B cell (primary cell): ENCODE results near the gene DNAJB1. TPM values are rescaled to one million over a fixed set of nuclear protein-coding genes. Genes with fewer than 3 reads are reported as not detected.

Source experiments
- ATAC-seq: fragments of 200-7000 bp; cut with Tn5 transposase; one replicate; pipeline ENCODE4 v1.10.0; 2021; ENCODE audit warnings: low read depth, mild to moderate bottlenecking, moderate number of reproducible peaks, moderate library complexity
- CTCF ChIA-PET: fragments of 350-600 bp; sonication (Branson Sonifier 250); formaldehyde crosslinking; loops from one replicate; lab custom pipeline; 2021; ENCODE audit warnings: antibody characterized with exemption, inconsistent platforms; lab: Charles Lee
- POLR2A ChIA-PET: fragments of 350-600 bp; sonication (Branson Sonifier 250); formaldehyde crosslinking; loops from one replicate; lab custom pipeline; 2021; ENCODE audit warnings: antibody characterized with exemption; lab: Charles Lee
- DNase-seq: peaks from one replicate; pipeline ENCODE4 v3.0.0; 2013
- H2AFZ ChIP-seq: 2 replicates; pipeline ENCODE4 v1.6.1; 2012; ENCODE audit warnings: mild to moderate bottlenecking, low read depth, low read length; ENCODE audit not compliant: insufficient read depth, poor library complexity, severe bottlenecking
- H3K27ac ChIP-seq, 2 donors: 1 replicate in 1 of 2; 2 replicates in 1 of 2; pipeline ENCODE4 v1.5.1; 2012 to 2013; ENCODE audit warnings: low read length in 2 of 2, mild to moderate bottlenecking in 2 of 2, moderate library complexity in 1 of 2
- H3K27me3 ChIP-seq, 4 experiments: fragments of 200-600 bp in 1 of 4; sonication (generic) in 1 of 4; replicated peaks in 1 of 4; 1 replicate in 2 of 4; 2 replicates in 2 of 4; pipeline versions ENCODE4 v1.6.1 to v1.7.0; 2013 to 2016; ENCODE audit warnings: low read length in 3 of 4, mild to moderate bottlenecking in 2 of 4, mixed read lengths in 1 of 4, moderate library complexity in 1 of 4; ENCODE audit not compliant: insufficient read depth in 4 of 4, control insufficient read depth in 3 of 4; ENCODE audit errors: control extremely low read depth in 1 of 4
- H3K36me3 ChIP-seq, 2 experiments: replicated peaks in 1 of 2; 1 replicate in 1 of 2; 2 replicates in 1 of 2; pipeline versions ENCODE4 v1.6.1 to v1.7.1; 2013; ENCODE audit warnings: low read length in 1 of 2; ENCODE audit not compliant: insufficient read depth in 2 of 2, control insufficient read depth in 1 of 2; ENCODE audit errors: control extremely low read depth in 1 of 2, extremely low read depth in 1 of 2
- H3K4me1 ChIP-seq, 2 donors: fragments of 200-600 bp in 1 of 2; sonication (generic) in 1 of 2; 1 replicate in 1 of 2; 2 replicates in 1 of 2; pipeline versions ENCODE4 v1.5.1 to v1.6.1; 2013 to 2017; ENCODE audit warnings: low read length in 2 of 2; ENCODE audit not compliant: control insufficient read depth in 2 of 2, insufficient read depth in 2 of 2
- H3K4me2 ChIP-seq: replicated peaks from 2 replicates; pipeline ENCODE3; 2012; ENCODE audit warnings: mild to moderate bottlenecking, low read depth, low read length; ENCODE audit not compliant: poor library complexity, severe bottlenecking
- H3K4me3 ChIP-seq, 5 experiments: fragments of 200-600 bp in 1 of 5; sonication (generic) in 1 of 5; 1 replicate in 3 of 5; 2 replicates in 2 of 5; pipeline versions ENCODE4 v1.5.1 to v1.7.0; 2011 to 2016; ENCODE audit warnings: low read length in 4 of 5, mild to moderate bottlenecking in 4 of 5, low read depth in 2 of 5, control low read depth in 1 of 5, moderate library complexity in 1 of 5; ENCODE audit not compliant: insufficient read depth in 1 of 5; ENCODE audit errors: control extremely low read depth in 1 of 5, extremely low read depth in 1 of 5
- H3K79me2 ChIP-seq: fragments of 200-600 bp; sonication (generic); one replicate; pipeline ENCODE4 v1.6.0; 2016; ENCODE audit warnings: low read length; ENCODE audit not compliant: control insufficient read depth, insufficient read depth
- H3K9ac ChIP-seq: fragments of 200-600 bp; sonication (generic); 2 replicates; pipeline ENCODE4 v1.6.1; 2017; ENCODE audit warnings: mild to moderate bottlenecking, low read length, moderate library complexity
- H3K9me3 ChIP-seq, 3 donors: one replicate each; pipeline versions ENCODE4 v1.6.1 to v1.7.1; 2013; ENCODE audit warnings: low read length in 2 of 3; ENCODE audit not compliant: control insufficient read depth in 2 of 3, insufficient read depth in 1 of 3; ENCODE audit errors: control extremely low read depth in 1 of 3
- H4K20me1 ChIP-seq: 2 replicates; pipeline ENCODE4 v1.6.0; 2012; ENCODE audit warnings: mild to moderate bottlenecking, low read length; ENCODE audit not compliant: insufficient read depth, control insufficient read depth, poor library complexity, severe bottlenecking
- H3K27ac Mint-ChIP-seq: one replicate; pipeline ENCODE4 v1.8.0; 2021; ENCODE audit warnings: mixed read lengths
- H3K27me3 Mint-ChIP-seq: one replicate; pipeline ENCODE4 v1.8.0; 2021; ENCODE audit warnings: mixed read lengths
- H3K4me1 Mint-ChIP-seq: one replicate; pipeline ENCODE4 v1.8.0; 2021; ENCODE audit warnings: mixed read lengths
- H3K4me3 Mint-ChIP-seq: one replicate; pipeline ENCODE4 v1.8.0; 2021; ENCODE audit warnings: mixed read lengths
- H3K9me3 Mint-ChIP-seq: one replicate; pipeline ENCODE4 v1.8.0; 2022; ENCODE audit warnings: mixed read lengths; ENCODE audit not compliant: insufficient read depth
- CTCF ChIP-seq: fragments of 200-600 bp; IDR thresholded peaks from one replicate; pipeline ENCODE4 v1.8.0; 2022; ENCODE audit warnings: antibody characterized with exemption, mild to moderate bottlenecking
- EZH2 ChIP-seq: IDR thresholded peaks from 2 replicates; pipeline ENCODE4 v1.6.1; 2012; ENCODE audit warnings: borderline replicate concordance, low read depth, mild to moderate bottlenecking, moderate library complexity, low read length; ENCODE audit not compliant: insufficient read depth, poor library complexity, severe bottlenecking
- WGBS: methylation state at CpG from one replicate; pipeline ENCODE4 v1.1.5; 2013; ENCODE audit warnings: missing lambda C conversion rate; ENCODE audit not compliant: insufficient coverage; 5-methylcytosine and 5-hydroxymethylcytosine counted together
- intact Hi-C: fragments of 100-400 bp; cut with micrococcal nuclease; formaldehyde crosslinking; loops from one replicate; pipeline ENCODE4 v1.10.0; 2022
- polyA plus RNA-seq: library from polyadenylated mRNA; depleted of rRNA; stranded (reverse); fragments of >200 nt; gene quantifications from 2 replicates; pipeline ENCODE4 v1.2.3, GENCODE V29; 2012
- total RNA-seq, 2 donors: library from RNA; stranded (reverse); fragments of 120-200 nt in 1 of 2; gene quantifications; 1 replicate in 1 of 2; 2 replicates in 1 of 2; pipeline versions ENCODE4 v1.2.3 to v1.2.4, GENCODE V29; 2013 to 2022

The DNAJB1 gene
- total and polyA plus RNA-seq, 2 donors (not counting 1 experiment from before 2014, with no cell fraction given): 72.8 to 194 TPM

DNA sequence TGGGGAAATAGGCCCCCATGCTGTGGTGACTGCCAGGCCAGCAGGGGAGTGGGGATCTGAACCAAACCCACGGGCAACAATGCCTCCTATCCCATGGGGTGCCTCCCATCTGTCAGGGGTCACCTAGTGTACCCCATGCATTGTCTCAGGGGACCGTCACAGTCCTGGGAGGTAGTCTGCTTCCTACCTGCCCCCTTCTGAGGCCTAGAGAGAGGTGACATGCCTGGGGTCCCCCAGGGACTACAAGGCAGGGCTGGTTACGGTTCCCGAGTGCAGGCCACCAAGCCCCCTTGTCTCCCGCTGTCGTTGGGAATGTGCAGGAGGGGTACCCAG lies 42.5 kb upstream of the DNAJB1 start:
- Histone ChIP-seq H3K27ac (no peak overlapping the region), H3K4me3 (no peak overlapping the region), H3K4me1 (peaks cover 4 to 13% of the 10 kb centered on the region in 2 donors), H3K79me2 (peaks cover 64% of the 10 kb centered on the region), H3K36me3 (peaks cover 0 to 17% of the 10 kb centered on the region in 2 experiments), H3K9me3 (peaks cover 0 to 3% (median 0%) of the 10 kb centered on the region in 3 donors), H2AFZ (no peak overlapping the region), H3K9ac (no peak overlapping the region), H3K27me3 (no peaks in the 10 kb centered on the region), H3K4me2 (no peak overlapping the region), H4K20me1 (peaks cover 73% of the 10 kb centered on the region)
- ChIA-PET POLR2A (no interaction called here), CTCF (no interaction called here)
- Mint-ChIP-seq H3K27ac (no peak overlapping the region), H3K9me3 (no peaks in the 10 kb centered on the region), H3K4me3 (no peak overlapping the region), H3K27me3 (no peaks in the 10 kb centered on the region), H3K4me1 (peaks cover 25% of the 10 kb centered on the region)
- ATAC-seq: no peak
- no peak for DNase-seq
- 50% methylated on average over 6 of the region's 6 CpGs for WGBS
- no peak for TF ChIP-seq CTCF
- intact Hi-C loops: no loop called here

DNA sequence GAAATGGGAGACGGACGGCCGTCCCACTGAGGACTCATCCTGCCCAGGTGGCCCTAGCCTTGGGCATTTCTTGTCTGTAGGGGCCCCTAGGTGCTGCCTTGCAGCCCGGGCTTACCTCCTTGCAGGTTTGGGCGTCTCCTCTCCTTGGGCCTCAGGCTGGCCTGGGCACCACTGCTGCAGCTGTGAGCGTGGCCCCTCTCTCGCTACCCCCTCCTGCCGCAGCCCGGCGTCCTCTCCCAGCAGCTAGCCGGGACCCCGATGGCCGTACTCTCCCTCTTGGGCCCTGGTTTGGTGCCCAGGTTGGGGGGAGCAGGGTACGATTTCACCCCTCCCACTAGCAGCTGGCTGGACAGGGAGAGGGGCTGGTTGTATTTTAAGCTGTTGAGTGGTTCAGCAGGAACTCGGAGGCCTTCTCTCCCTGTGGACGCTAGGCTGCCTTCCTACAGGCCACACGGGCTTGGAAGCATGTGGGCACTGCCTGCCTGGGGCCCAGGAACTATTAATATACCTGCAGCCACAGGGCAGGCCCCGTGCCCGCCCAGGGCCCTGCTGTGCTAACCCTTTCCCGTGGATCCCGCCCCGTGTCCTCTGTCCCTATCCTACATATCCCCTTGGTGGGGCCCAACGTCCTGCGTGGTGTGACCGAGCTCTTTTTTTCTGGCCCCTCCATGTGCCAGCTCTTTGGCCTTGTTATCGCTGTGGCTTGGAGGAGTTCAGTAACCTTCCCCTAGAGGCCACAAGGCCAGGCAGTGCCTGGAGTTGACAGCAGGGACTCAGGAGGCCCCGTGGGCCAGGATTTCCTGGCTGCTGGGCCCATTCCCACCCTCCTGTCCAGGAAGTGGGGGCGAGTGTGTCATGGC lies 41.9 kb upstream of the DNAJB1 start:
- peaks cover 0 to 3% (median 0%) of the 10 kb centered on the region in 3 donors for H3K9me3 ChIP-seq
- H3K4me1 ChIP-seq: peaks cover 4 to 13% of the 10 kb centered on the region in 2 donors
- WGBS: 71% methylated on average over 15 of the region's 28 CpGs
- ATAC-seq (no peak), DNase-seq (no peak)
- H3K9me3 Mint-ChIP-seq: no peaks in the 10 kb centered on the region
- no peak overlapping the region for H3K4me2 ChIP-seq
- no peak for TF ChIP-seq EZH2
- TF ChIP-seq CTCF: no peak
- ChIA-PET CTCF (interaction anchor here (1.0 kb wide), 1 partner anchor 14 kb away, joined by 4 read pairs; no protein-coding TSS in a partner anchor), POLR2A (no interaction called here)
- peaks cover 0 to 15% of the 10 kb centered on the region in 2 experiments for H3K36me3 ChIP-seq
- H3K27me3 ChIP-seq: no peaks in the 10 kb centered on the region
- no peaks in the 10 kb centered on the region for H3K27me3 Mint-ChIP-seq
- peaks cover 68% of the 10 kb centered on the region for H3K79me2 ChIP-seq
- intact Hi-C loops: no loop called here
- no peak overlapping the region for H2AFZ ChIP-seq
- H3K4me1 Mint-ChIP-seq: peaks cover 25% of the 10 kb centered on the region
- H3K9ac ChIP-seq: no peak overlapping the region
- H3K4me3 ChIP-seq: no peak overlapping the region
- H4K20me1 ChIP-seq: peaks cover 75% of the 10 kb centered on the region
- H3K4me3 Mint-ChIP-seq: no peak overlapping the region
- no peak overlapping the region for H3K27ac Mint-ChIP-seq
- H3K27ac ChIP-seq: no peak overlapping the region
